ENCODE measurements around the gene MRPL4. TPM values are rescaled to one million over a fixed set of nuclear protein-coding genes. Genes with fewer than 3 reads are reported as not detected.

The MRPL4 gene
- total RNA-seq, 1 donor from 2014 or later: 76.8 TPM

- intact Hi-C loops (cut with micrococcal nuclease): no loop called here
These were observed 54.3 kb downstream of the MRPL4 start for GRCh38 chr19:10306327-10306726.

- intact Hi-C loops (cut with micrococcal nuclease): no loop called here
These were observed 57.4 kb downstream of the MRPL4 start, which contains the start of gene ZGLP1 for GRCh38 chr19:10309423-10309822. Gene ZGLP1, minus strand, starts transcription at chr19:10309815.

Other genes starting within 250 kb of the MRPL4 start
- 0.05 and 0.07 TPM in 2 replicates for gene COL5A3, start 241.7 kb upstream of the MRPL4 start, total RNA-seq
- gene RDH8, start 238.7 kb upstream of the MRPL4 start, total RNA-seq: not detected in 2 replicates
- gene SHFL, start 165.9 kb upstream of the MRPL4 start, total RNA-seq: 101 and 105 TPM in 2 replicates
- gene ANGPTL6, start 149.5 kb upstream of the MRPL4 start, total RNA-seq: 0.88 and 1.7 TPM in 2 replicates
- gene PPAN, start 145.9 kb upstream of the MRPL4 start, total RNA-seq: 83.2 and 88.7 TPM in 2 replicates
- 30.4 and 32.4 TPM in 2 replicates for gene P2RY11, start 140.5 kb upstream of the MRPL4 start, total RNA-seq
- gene EIF3G, start 132.3 kb upstream of the MRPL4 start, total RNA-seq: 250 and 269 TPM in 2 replicates
- gene DNMT1, start 57.3 kb upstream of the MRPL4 start, total RNA-seq: 354 and 359 TPM in 2 replicates
- gene S1PR2, start 20.9 kb upstream of the MRPL4 start, total RNA-seq: 8.3 and 8.8 TPM in 2 replicates
- gene ICAM1, start 18.9 kb downstream of the MRPL4 start, total RNA-seq: 68.3 and 72.7 TPM in 2 replicates
- 1.2 and 1.3 TPM in 2 replicates for gene ICAM4, start 34.7 kb downstream of the MRPL4 start, total RNA-seq
- gene ICAM5, start 37.7 kb downstream of the MRPL4 start, total RNA-seq: 0.10 and 0.37 TPM in 2 replicates
- 2.1 and 3.1 TPM in 2 replicates for gene ZGLP1, start 57.6 kb downstream of the MRPL4 start, total RNA-seq
- gene FDX2, start 63.8 kb downstream of the MRPL4 start, total RNA-seq: 8.6 and 8.8 TPM in 2 replicates
- 69.1 and 76.7 TPM in 2 replicates for gene RAVER1, start 81.3 kb downstream of the MRPL4 start, total RNA-seq
- gene ICAM3, start 87.4 kb downstream of the MRPL4 start, total RNA-seq: 190 and 195 TPM in 2 replicates
- 321 and 336 TPM in 2 replicates for gene TYK2, start 128.4 kb downstream of the MRPL4 start, total RNA-seq
- gene CDC37, start 151.3 kb downstream of the MRPL4 start, total RNA-seq: 253 and 263 TPM in 2 replicates
- gene PDE4A, start 168.3 kb downstream of the MRPL4 start, total RNA-seq: 59.3 and 61.9 TPM in 2 replicates

Measured in T-helper 1 cell treated with Interleukin-12 subunit alpha and Interleukin-12 subunit beta and Interleukin-4 antibody, amounts not matched to agents 30 ng/mL and 1 ng/mL, for 36 hours (primary cell).